22Rv1 (cell line): ENCODE data around the gene MRPS24.

Experiments
- H3K27ac ChIP-seq: fragments of 450-650 bp; 2 replicates; pipeline ENCODE4 v1.5.1; 2017
- CTCF ChIP-seq: fragments of 450-650 bp; IDR thresholded peaks from 2 replicates; pipeline ENCODE4 v1.5.1; 2017; ENCODE audit warnings: mild to moderate bottlenecking
- ZFX ChIP-seq: fragments of 450-650 bp; IDR thresholded peaks from 2 replicates; pipeline ENCODE4 v1.6.1; 2017; ENCODE audit warnings: antibody characterized with exemption, borderline replicate concordance

Gene MRPS24

GRCh38 chr7:43869006-43869866, at the start of gene MRPS24:
MRPS24 (minus strand) TSS chr7:43869517; CDS start chr7:43869495, 22 bp downstream.
- peak within 1 kb of the TSS; percentile 54 for H3K27ac ChIP-seq
- no peak for TF ChIP-seq CTCF
- no peak for TF ChIP-seq ZFX

- no peak overlapping the region for H3K27ac ChIP-seq
- no peak for TF ChIP-seq ZFX
- no peak for TF ChIP-seq CTCF
Observed at GRCh38 chr7:43915907-43916306, 46.6 kb upstream of the MRPS24 start.

- TF ChIP-seq ZFX, result no peak
- no peak for TF ChIP-seq CTCF
Observed at GRCh38 chr7:43914795-43915194, 45.5 kb upstream of the MRPS24 start.

GRCh38 chr7:43906331-43907010, 37.2 kb upstream of the MRPS24 start, which contains the start of gene URGCP:
URGCP (minus strand) TSS chr7:43906596; CDS start chr7:43906575, 21 bp downstream.
- TF ChIP-seq ZFX, result no peak
- no peak for TF ChIP-seq CTCF
- H3K27ac ChIP-seq, result peak within 1 kb of the TSS; percentile 80

More at GRCh38 chr7:43914795-43915194, 45.5 kb upstream of the MRPS24 start:
- no peak overlapping the region for H3K27ac ChIP-seq

- H3K27ac ChIP-seq, result peak overlapping the region; percentile 80
- TF ChIP-seq CTCF, result no peak
- no peak for TF ChIP-seq ZFX
Observed at GRCh38 chr7:43905956-43906330, 36.6 kb upstream of the MRPS24 start.

- H3K27ac ChIP-seq, result peak overlapping the region; percentile 80
Observed at GRCh38 chr7:43905209-43905946, 36.1 kb upstream of the MRPS24 start.

More at GRCh38 chr7:43905209-43905946, 36.1 kb upstream of the MRPS24 start:
- TF ChIP-seq CTCF (no peak), ZFX (no peak)
